GM19324 (cell line): ENCODE measurements around the gene ST6GALNAC1.

ENCODE experiments used
- ATAC-seq: cut with Tn5 transposase; IDR thresholded peaks from one replicate; pipeline ENCODE4 v1.9.1; 2021; ENCODE audit warnings: mild to moderate bottlenecking, moderate library complexity; ENCODE audit not compliant: unreplicated experiment, low FRiP score

The ST6GALNAC1 gene

GRCh38 chr17:76585033-76585648 lies 58.4 kb downstream of the ST6GALNAC1 start:
- ATAC-seq = no peak

- no peak for ATAC-seq
Measured at GRCh38 chr17:76584427-76585032, 59.0 kb downstream of the ST6GALNAC1 start.

GRCh38 chr17:76582660-76583059 lies 60.9 kb downstream of the ST6GALNAC1 start:
- no peak for ATAC-seq

- ATAC-seq = no peak
Measured at GRCh38 chr17:76581515-76581914, 62.0 kb downstream of the ST6GALNAC1 start.

- no peak for ATAC-seq
Measured at GRCh38 chr17:76579281-76579680, 64.3 kb downstream of the ST6GALNAC1 start.

- ATAC-seq = no peak
Measured at GRCh38 chr17:76578376-76578775, 65.2 kb downstream of the ST6GALNAC1 start.

GRCh38 chr17:76577876-76578275 lies 65.7 kb downstream of the ST6GALNAC1 start:
- ATAC-seq = no peak

- no peak for ATAC-seq
Measured at GRCh38 chr17:76576189-76576588, 67.4 kb downstream of the ST6GALNAC1 start.

GRCh38 chr17:76575570-76575969 lies 68.0 kb downstream of the ST6GALNAC1 start:
- ATAC-seq = no peak
